HG02678 (cell line): ENCODE measurements around the gene TOMM20.
"Not testable (repeated sequence)": the region's sequence is repeated elsewhere in the genome, so short reads cannot be mapped to it uniquely, and the experiment has no call there.

Experiments
- ATAC-seq: cut with Tn5 transposase; IDR thresholded peaks from one replicate; pipeline ENCODE4 v1.9.1; 2021; ENCODE audit warnings: mild to moderate bottlenecking, moderate library complexity; ENCODE audit not compliant: unreplicated experiment

TOMM20 gene

GRCh38 chr1:235105051-235106043, 23.3 kb downstream of the TOMM20 start:
- peak; percentile 85 for ATAC-seq

DNA sequence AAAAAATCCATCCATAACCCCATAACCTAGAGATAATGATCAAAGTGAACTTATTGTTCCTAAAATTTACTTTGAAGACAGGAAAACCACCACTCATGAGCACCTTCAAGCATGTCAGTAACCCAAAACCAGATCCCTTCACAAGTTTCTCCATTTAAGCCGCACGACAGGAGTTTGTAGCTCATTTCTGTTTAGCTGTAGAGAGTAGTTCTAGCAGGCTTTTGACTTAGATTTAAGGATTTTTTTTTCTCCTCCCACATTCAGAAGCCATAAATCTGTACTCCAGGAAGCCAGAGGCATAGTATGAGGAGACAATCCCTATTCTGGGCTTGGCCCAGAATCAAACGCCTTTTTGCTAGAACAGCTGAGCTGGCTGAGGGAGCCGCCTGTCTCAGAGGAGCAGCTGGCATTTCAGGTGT, 25.6 kb downstream of the TOMM20 start:
- no peak for ATAC-seq

GRCh38 chr1:235102259-235102582, 26.4 kb downstream of the TOMM20 start:
- ATAC-seq: no peak

- ATAC-seq: no peak
Measured at GRCh38 chr1:235101558-235102258, 26.9 kb downstream of the TOMM20 start.

GRCh38 chr1:235100194-235100772, 28.4 kb downstream of the TOMM20 start:
- no peak for ATAC-seq

DNA sequence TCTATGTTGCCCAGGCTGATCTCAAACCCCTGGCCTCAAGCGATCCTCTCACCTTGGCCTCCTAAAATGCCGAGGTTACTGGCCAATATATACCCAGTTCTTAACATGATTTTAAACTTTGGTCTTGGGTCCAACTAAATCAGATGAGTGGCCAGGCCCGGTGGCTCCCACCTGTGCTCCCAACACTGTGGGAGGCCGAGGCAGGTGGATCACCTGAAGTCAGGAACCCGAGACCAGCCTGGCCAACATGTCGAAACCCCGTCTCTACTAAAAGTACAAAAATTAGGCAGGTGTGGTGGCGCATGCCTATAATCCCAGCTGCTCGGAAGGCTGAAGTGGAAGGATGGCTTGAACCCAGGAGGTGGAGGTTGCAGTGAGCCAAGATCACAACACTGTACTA, 29.6 kb downstream of the TOMM20 start:
- ATAC-seq: no peak

- no peak for ATAC-seq
Measured at GRCh38 chr1:235098547-235098946, 30.1 kb downstream of the TOMM20 start.

DNA sequence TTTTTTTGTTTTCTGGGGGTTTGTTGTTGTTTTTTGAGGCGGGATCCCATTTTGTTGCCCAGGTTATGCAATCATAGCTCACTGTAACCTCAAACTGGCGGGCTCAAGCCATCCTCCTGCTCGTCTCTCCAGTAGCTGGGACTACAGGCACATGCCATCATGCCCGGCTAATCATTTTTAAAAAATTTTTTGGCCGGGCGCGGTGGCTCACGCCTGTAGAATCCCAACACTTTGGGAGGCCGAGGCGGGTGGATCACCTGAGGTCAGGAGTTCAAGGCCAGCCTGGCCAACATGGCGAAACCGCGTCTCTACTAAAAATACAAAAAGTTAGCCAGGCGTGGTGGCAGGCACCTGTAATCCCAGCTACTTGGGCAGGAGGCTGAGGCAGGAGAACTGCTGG, 31.1 kb downstream of the TOMM20 start:
- ATAC-seq: not testable (repeated sequence)

DNA sequence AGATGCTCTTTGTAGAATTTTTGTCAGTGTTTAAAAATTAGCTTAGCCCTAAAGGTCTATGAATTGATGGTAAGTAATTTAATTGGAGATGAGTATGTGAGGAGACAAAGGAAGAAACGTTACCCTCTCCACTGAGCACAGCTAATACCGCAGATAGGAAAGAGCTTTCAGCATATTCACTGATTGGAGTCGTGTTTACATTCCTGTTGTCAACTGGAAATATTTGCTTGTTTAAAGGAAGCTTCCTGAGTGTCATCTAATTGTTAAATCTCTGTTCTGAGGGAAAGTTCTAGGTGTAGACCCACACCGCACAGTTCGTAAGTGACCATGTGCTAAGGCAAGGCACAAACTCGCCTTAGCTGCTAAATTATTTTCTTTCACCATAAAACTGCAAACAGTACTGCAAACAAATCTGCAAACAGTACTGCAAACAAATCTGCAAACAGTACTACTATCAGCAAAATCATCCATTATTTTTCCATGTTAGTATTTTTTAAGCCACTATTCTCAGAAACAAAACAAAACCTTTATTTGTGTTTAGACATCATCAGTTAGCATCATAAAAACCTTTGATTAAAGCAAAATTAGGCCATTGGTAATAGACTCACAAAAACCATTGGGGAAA, 32.6 kb downstream of the TOMM20 start:
- no peak for ATAC-seq

- peak; percentile 63 for ATAC-seq
Measured at GRCh38 chr1:235093696-235094592, 34.7 kb downstream of the TOMM20 start.

- ATAC-seq: no peak
Measured at GRCh38 chr1:235093013-235093695, 35.5 kb downstream of the TOMM20 start.

DNA sequence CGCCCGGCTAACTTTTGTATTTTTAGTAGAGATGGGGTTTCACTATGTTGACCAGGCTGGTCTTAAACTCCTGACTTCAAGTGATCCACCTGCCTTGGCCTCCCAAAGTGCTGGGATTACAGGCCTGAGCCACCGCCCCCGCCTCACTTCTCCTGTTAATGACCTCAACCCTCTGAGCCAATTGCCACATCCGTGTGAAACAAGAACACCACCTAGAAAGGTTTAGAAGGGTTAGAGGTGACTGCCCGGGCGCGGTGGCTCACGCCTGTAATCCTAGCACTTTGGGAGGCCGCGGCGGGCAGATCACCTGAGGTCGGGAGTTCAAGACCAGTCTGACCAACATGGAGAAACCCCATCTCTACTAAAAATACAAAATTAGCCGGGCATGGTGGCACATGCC, 36.2 kb downstream of the TOMM20 start:
- not testable (repeated sequence) for ATAC-seq

- not testable (repeated sequence) for ATAC-seq
Measured at GRCh38 chr1:235092045-235092406, 36.6 kb downstream of the TOMM20 start.

GRCh38 chr1:235091319-235092044, 37.2 kb downstream of the TOMM20 start:
- ATAC-seq: not testable (repeated sequence)

DNA sequence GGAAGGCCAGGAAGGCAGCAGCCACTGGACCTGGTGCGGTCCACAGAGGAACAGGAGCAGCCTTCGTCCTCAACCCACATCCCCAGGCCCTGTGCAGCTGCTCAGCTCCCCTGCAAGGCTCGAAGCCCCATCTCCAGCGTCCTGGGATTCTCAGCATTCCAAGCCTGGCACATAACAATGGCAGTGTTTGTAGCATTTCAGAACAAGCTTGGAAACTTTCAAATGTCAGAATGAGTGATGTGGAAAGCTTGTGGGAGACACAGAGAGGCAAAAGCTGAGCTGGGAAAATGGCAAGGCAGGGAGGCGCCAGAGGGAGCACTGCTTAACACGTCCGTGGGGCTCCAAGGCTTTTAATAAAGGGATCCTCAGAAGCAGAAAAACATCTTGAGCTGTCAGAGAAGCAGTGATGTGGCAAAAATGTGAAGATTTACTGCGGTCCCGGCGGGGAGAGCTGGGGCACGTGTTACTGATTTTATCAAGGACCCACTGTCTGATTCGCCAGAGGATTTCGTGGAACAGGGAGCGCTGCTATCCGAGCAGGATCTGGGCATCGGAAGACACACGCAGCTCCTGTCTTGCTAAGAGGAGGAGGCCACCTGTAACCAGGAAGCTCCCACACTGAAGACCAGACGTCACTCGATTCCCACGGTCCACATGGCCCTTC, 38.1 kb downstream of the TOMM20 start:
- ATAC-seq: no peak

DNA sequence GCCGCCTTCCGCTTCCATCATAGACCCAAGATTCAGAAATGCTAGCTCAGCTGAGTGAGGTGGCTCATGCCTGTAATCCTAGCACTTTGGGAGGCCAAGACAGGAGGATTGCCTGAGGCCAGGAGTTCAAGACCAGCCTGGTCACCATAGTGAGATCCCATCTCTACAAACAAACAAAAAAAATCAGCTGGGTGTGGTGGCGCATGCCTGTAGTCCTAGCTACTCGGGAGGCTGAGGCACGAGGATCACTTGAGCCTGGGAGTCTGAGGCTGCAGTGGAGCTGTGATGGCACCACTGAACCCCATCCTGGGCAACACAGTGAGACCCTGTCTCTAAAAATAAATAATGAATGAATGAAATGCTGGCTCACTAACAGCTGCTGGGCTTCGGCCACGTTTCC, 39.7 kb downstream of the TOMM20 start:
- ATAC-seq: no peak

GRCh38 chr1:235088430-235088829, 40.2 kb downstream of the TOMM20 start:
- ATAC-seq: no peak

DNA sequence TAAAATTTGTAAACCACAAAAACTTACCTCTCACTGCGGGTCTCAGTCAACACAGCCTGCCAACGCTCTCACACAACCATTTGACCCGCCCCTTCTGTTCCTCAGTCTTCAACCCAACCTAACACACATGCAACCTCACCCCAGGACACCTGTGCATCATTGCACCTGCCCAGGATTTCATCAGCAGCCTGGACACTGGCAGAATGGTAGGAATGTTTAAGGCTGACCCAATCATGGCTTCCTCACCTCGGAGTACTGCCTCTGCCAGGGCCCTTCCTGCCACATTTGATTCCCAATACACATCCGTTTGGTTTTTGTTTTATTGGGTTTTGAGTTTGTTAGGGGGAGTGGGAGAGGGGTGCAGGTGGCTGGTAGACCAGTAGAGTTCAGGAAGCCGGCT, 40.7 kb downstream of the TOMM20 start:
- no peak for ATAC-seq
